HUES48 (cell line): ENCODE data around the gene EPAS1.

Experiments used
- H3K27ac ChIP-seq: one replicate; pipeline ENCODE4 v1.7.0; 2013; ENCODE audit warnings: low read depth, low read length, inconsistent platforms
- H3K27me3 ChIP-seq: 2 replicates; pipeline ENCODE4 v1.6.1; 2013; ENCODE audit warnings: mild to moderate bottlenecking, low read length; ENCODE audit not compliant: control insufficient read depth, insufficient read depth
- H3K36me3 ChIP-seq: 2 replicates; pipeline ENCODE4 v1.6.1; 2013; ENCODE audit warnings: low read length; ENCODE audit not compliant: control insufficient read depth, insufficient read depth
- H3K4me1 ChIP-seq: 2 replicates; pipeline ENCODE4 v1.6.1; 2013; ENCODE audit warnings: mild to moderate bottlenecking, low read length; ENCODE audit not compliant: control insufficient read depth, insufficient read depth
- H3K4me3 ChIP-seq: 2 replicates; pipeline ENCODE4 v1.5.1; 2013; ENCODE audit warnings: mild to moderate bottlenecking, low read depth, low read length
- H3K9ac ChIP-seq: 2 replicates; pipeline ENCODE4 v1.6.1; 2013; ENCODE audit warnings: mild to moderate bottlenecking, low read depth, low read length, moderate library complexity
- H3K9me3 ChIP-seq: 2 replicates; pipeline ENCODE4 v1.6.1; 2013; ENCODE audit warnings: low read length; ENCODE audit not compliant: control insufficient read depth, insufficient read depth

EPAS1 gene

GRCh38 chr2:46368401-46368800 is 71.2 kb downstream of the EPAS1 start:
- H3K4me1 ChIP-seq: no peaks in the 10 kb centered on the region
- no peak overlapping the region for H3K27ac ChIP-seq
- H3K27me3 ChIP-seq: no peaks in the 10 kb centered on the region
- no peaks in the 10 kb centered on the region for H3K9me3 ChIP-seq
- no peaks in the 10 kb centered on the region for H3K36me3 ChIP-seq
- no peak overlapping the region for H3K4me3 ChIP-seq
- no peak overlapping the region for H3K9ac ChIP-seq

DNA sequence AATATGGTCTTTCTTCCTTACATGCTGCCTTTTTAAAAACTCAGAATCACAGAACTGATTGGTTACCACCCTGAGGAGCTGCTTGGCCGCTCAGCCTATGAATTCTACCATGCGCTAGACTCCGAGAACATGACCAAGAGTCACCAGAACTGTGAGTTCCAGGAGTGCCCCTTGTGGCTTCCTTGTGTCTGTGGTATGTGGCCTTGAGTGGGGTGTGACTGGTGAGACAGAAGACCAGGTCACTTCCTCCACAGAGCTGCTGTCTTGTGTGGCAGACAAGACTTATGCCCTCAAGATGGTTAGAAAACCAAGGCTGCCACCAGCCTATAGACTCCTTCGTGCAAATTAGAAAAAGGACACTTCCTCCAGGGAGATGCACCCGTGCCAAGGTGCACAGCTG is 72.6 kb downstream of the EPAS1 start:
- Histone ChIP-seq H3K9me3 (no peaks in the 10 kb centered on the region), H3K9ac (no peak overlapping the region), H3K27ac (no peak overlapping the region), H3K4me1 (no peaks in the 10 kb centered on the region), H3K27me3 (no peaks in the 10 kb centered on the region), H3K36me3 (no peaks in the 10 kb centered on the region), H3K4me3 (no peak overlapping the region)

DNA sequence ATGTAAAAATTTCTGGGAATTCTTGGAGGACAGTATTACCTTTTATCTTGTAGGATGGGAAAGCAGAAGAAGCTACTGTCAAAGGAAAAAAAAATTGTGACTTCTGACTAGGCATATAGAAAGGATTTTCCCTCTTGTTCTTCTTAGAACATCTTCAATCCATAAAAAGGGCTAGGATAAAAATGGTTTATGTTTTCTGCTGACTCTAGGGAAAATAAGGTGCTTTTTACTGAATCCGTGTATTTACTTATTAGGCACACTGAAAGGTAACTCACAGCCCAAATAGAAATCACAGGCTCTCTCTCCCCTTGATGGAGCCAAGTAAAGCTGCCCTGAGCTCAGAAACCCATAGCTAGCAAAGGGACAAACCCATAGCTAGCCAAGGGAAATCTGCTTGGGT is 74.6 kb downstream of the EPAS1 start:
- no peak overlapping the region for H3K27ac ChIP-seq
- H3K9me3 ChIP-seq: no peaks in the 10 kb centered on the region
- H3K4me3 ChIP-seq: no peak overlapping the region
- no peaks in the 10 kb centered on the region for H3K27me3 ChIP-seq
- H3K4me1 ChIP-seq: no peaks in the 10 kb centered on the region
- no peaks in the 10 kb centered on the region for H3K36me3 ChIP-seq
- H3K9ac ChIP-seq: no peak overlapping the region

DNA sequence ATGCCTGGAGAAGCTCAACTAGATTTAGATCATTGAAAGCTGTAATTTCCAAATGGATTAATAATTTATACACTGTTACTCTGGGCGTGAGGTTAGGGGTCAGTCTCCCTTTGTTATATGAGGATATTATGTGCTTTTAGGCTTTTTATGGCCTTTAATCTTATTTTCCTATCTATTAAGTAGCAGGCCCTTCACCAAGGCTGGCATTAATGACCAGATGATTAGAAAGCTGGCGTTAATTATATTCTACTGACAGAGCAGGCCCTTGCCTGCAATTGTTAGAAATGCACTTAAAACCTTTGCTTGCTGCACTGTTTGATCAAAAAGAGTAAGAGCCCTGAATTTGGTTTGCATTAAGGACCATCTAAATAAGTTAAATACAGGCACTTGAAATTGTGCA is 75.3 kb downstream of the EPAS1 start:
- Histone ChIP-seq H3K4me3 (no peak overlapping the region), H3K9me3 (no peaks in the 10 kb centered on the region), H3K27ac (no peak overlapping the region), H3K4me1 (no peaks in the 10 kb centered on the region), H3K36me3 (no peaks in the 10 kb centered on the region), H3K9ac (no peak overlapping the region), H3K27me3 (no peaks in the 10 kb centered on the region)

DNA sequence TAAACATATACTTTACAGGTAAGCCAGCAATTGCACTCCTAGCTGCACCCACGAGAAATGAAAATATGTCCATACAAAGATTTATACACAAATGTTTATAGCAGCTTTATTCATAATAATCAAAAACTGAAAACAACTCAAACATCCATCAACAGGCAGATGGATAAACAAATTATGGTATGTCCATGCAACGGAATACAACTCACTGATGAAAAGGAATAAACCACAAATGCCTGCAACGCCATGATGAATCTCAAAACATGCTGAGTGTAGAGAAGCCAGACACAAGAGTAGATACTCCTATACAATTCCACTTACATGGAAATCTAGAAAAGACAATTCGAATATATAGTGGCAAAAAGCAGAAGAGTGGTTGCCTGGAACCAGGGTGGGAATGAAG is 76.0 kb downstream of the EPAS1 start:
- no peaks in the 10 kb centered on the region for H3K4me1 ChIP-seq
- H3K4me3 ChIP-seq: no peak overlapping the region
- no peak overlapping the region for H3K27ac ChIP-seq
- no peaks in the 10 kb centered on the region for H3K36me3 ChIP-seq
- H3K27me3 ChIP-seq: no peaks in the 10 kb centered on the region
- H3K9me3 ChIP-seq: no peaks in the 10 kb centered on the region
- H3K9ac ChIP-seq: no peak overlapping the region

GRCh38 chr2:46375566-46376125 is 78.4 kb downstream of the EPAS1 start:
- Histone ChIP-seq H3K9me3 (no peaks in the 10 kb centered on the region), H3K4me1 (no peaks in the 10 kb centered on the region), H3K9ac (no peak overlapping the region), H3K36me3 (no peaks in the 10 kb centered on the region), H3K27me3 (no peaks in the 10 kb centered on the region), H3K27ac (no peak overlapping the region), H3K4me3 (no peak overlapping the region)

DNA sequence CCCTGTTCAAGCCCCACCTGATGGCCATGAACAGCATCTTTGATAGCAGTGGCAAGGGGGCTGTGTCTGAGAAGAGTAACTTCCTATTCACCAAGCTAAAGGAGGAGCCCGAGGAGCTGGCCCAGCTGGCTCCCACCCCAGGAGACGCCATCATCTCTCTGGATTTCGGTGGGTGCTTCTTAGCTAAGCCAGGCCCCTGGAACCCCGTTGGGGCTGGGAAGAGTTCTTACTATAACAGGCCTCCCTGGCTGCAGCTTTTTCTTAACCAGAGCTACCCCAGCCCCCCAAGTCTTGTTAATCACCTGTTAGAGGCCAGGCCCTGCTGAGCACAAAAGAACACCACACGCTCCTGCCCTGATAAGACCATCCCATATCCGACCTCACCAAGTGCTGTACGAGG is 79.4 kb downstream of the EPAS1 start:
- H3K4me1 ChIP-seq: no peaks in the 10 kb centered on the region
- no peak overlapping the region for H3K27ac ChIP-seq
- no peak overlapping the region for H3K4me3 ChIP-seq
- no peaks in the 10 kb centered on the region for H3K36me3 ChIP-seq
- no peaks in the 10 kb centered on the region for H3K27me3 ChIP-seq
- no peaks in the 10 kb centered on the region for H3K9me3 ChIP-seq
- no peak overlapping the region for H3K9ac ChIP-seq

GRCh38 chr2:46377101-46377581 is 79.9 kb downstream of the EPAS1 start:
- Histone ChIP-seq H3K4me3 (no peak overlapping the region), H3K4me1 (no peaks in the 10 kb centered on the region), H3K9me3 (no peaks in the 10 kb centered on the region), H3K27ac (no peak overlapping the region), H3K27me3 (no peaks in the 10 kb centered on the region), H3K36me3 (no peaks in the 10 kb centered on the region), H3K9ac (no peak overlapping the region)

GRCh38 chr2:46377666-46378560 is 80.7 kb downstream of the EPAS1 start:
- H3K9me3 ChIP-seq: no peaks in the 10 kb centered on the region
- no peaks in the 10 kb centered on the region for H3K27me3 ChIP-seq
- H3K9ac ChIP-seq: no peak overlapping the region
- no peaks in the 10 kb centered on the region for H3K4me1 ChIP-seq
- H3K4me3 ChIP-seq: no peak overlapping the region
- H3K27ac ChIP-seq: no peak overlapping the region
- H3K36me3 ChIP-seq: no peaks in the 10 kb centered on the region

DNA sequence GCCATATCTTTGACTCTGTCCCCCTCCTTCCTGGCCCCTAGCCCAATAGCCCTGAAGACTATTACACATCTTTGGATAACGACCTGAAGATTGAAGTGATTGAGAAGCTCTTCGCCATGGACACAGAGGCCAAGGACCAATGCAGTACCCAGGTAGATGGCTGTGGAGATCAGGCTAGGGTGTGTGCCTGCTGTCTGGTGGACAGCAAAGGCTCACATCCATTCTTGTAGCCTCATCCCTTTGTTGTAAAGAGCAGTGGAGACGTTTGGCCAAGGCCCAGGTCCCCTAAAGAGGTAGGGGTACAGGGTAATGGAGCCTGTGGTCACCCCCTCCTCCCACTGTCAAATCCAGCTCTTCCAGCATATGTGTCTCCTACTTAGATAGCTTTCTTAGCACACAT is 81.4 kb downstream of the EPAS1 start:
- H3K27ac ChIP-seq: no peak overlapping the region
- H3K36me3 ChIP-seq: no peaks in the 10 kb centered on the region

GRCh38 chr2:46379213-46380037 is 82.2 kb downstream of the EPAS1 start:
- Histone ChIP-seq H3K27me3 (no peaks in the 10 kb centered on the region), H3K9me3 (no peaks in the 10 kb centered on the region), H3K36me3 (no peaks in the 10 kb centered on the region), H3K27ac (no peak overlapping the region), H3K9ac (no peak overlapping the region), H3K4me1 (no peaks in the 10 kb centered on the region), H3K4me3 (no peak overlapping the region)

More for the DNA sequence above, 81.4 kb downstream of the EPAS1 start:
- H3K9ac ChIP-seq: no peak overlapping the region
- H3K4me1 ChIP-seq: no peaks in the 10 kb centered on the region
- H3K9me3 ChIP-seq: no peaks in the 10 kb centered on the region
- H3K27me3 ChIP-seq: no peaks in the 10 kb centered on the region
- H3K4me3 ChIP-seq: no peak overlapping the region
